GM23248 (cell line): ENCODE measurements around the gene MAP2K1.
"Not testable (repeated sequence)": the region's sequence is repeated elsewhere in the genome, so short reads cannot be mapped to it uniquely, and the experiment has no call there.

ENCODE experiments used
- EZH2 ChIP-seq: fragments of 200-600 bp; sonication (generic); IDR thresholded peaks from 2 replicates; pipeline ENCODE4 v1.6.1; 2018; ENCODE audit warnings: antibody characterized with exemption, mild to moderate bottlenecking; ENCODE audit not compliant: insufficient read depth, poor library complexity, severe bottlenecking
- EZH2phosphoT487 ChIP-seq: fragments of 200-600 bp; sonication (generic); IDR thresholded peaks from 2 replicates; pipeline ENCODE4 v1.6.1; 2018; ENCODE audit warnings: antibody characterized with exemption, moderate library complexity, mild to moderate bottlenecking, low read depth; ENCODE audit not compliant: insufficient read depth

GRCh38 chr15:66467162-66468040, 80.7 kb downstream of the MAP2K1 start:
- TF ChIP-seq EZH2phosphoT487, EZH2: not testable (repeated sequence)
